HEK293T (cell line): ENCODE results near the gene HTR2A.

Experiments used
- CTCF ChIA-PET: fragments of 350-600 bp; formaldehyde crosslinking; extraction: SDS; loops from one replicate; lab custom pipeline; 2021; ENCODE audit warnings: antibody characterized with exemption, inconsistent platforms; lab: Yijun Ruan, JAX
- POLR2A ChIA-PET: fragments of 350-600 bp; formaldehyde crosslinking; extraction: SDS; loops from one replicate; lab custom pipeline; 2020; ENCODE audit warnings: antibody characterized with exemption, inconsistent platforms; lab: Yijun Ruan, JAX
- DNase-seq: peaks from one replicate; pipeline ENCODE4 v3.0.0; 2012; ENCODE audit warnings: mixed read lengths; ENCODE audit errors: extremely low spot score
- ARNT ChIP-seq: fragments of 450-650 bp; IDR thresholded peaks from 2 replicates; pipeline ENCODE4 v1.6.1; 2017; ENCODE audit warnings: mild to moderate bottlenecking
- BHLHE40 ChIP-seq: fragments of 450-650 bp; IDR thresholded peaks from 2 replicates; pipeline ENCODE4 v1.6.1; 2016; ENCODE audit warnings: mild to moderate bottlenecking, moderate library complexity, borderline replicate concordance
- CTBP1 ChIP-seq: fragments of 450-650 bp; IDR thresholded peaks from 2 replicates; pipeline ENCODE4 v1.6.1; 2016; ENCODE audit warnings: borderline replicate concordance
- ELF4 ChIP-seq: fragments of 450-650 bp; IDR thresholded peaks from 2 replicates; pipeline ENCODE4 v1.6.1; 2017; ENCODE audit warnings: antibody characterized with exemption
- FOXA1 ChIP-seq: fragments of 450-650 bp; IDR thresholded peaks from 2 replicates; pipeline ENCODE4 v1.6.1; 2016; ENCODE audit warnings: mild to moderate bottlenecking
- L3MBTL2 ChIP-seq: fragments of 450-650 bp; conservative IDR thresholded peaks from 2 replicates; pipeline ENCODE4 v1.6.1; 2016; ENCODE audit warnings: mild to moderate bottlenecking
- LEF1 ChIP-seq: fragments of 450-650 bp; IDR thresholded peaks from 2 replicates; pipeline ENCODE4 v1.6.1; 2017; ENCODE audit warnings: mild to moderate bottlenecking, borderline replicate concordance
- NFRKB ChIP-seq: fragments of 450-650 bp; IDR thresholded peaks from 2 replicates; pipeline ENCODE4 v1.6.1; 2016; ENCODE audit warnings: mild to moderate bottlenecking, moderate library complexity
- SP1 ChIP-seq: fragments of 450-650 bp; IDR thresholded peaks from 2 replicates; pipeline ENCODE4 v1.6.1; 2017
- SUZ12 ChIP-seq: fragments of 450-650 bp; IDR thresholded peaks from 2 replicates; pipeline ENCODE4 v1.6.1; 2016; ENCODE audit warnings: mild to moderate bottlenecking
- ZNF384 ChIP-seq: fragments of 450-650 bp; IDR thresholded peaks from 2 replicates; pipeline ENCODE4 v1.6.1; 2016
- TF ChIP-seq, protein P1 (sequence below): fragments of 450-650 bp; IDR thresholded peaks from 2 replicates; pipeline ENCODE4 v1.6.1; 2016

HTR2A gene

DNA sequence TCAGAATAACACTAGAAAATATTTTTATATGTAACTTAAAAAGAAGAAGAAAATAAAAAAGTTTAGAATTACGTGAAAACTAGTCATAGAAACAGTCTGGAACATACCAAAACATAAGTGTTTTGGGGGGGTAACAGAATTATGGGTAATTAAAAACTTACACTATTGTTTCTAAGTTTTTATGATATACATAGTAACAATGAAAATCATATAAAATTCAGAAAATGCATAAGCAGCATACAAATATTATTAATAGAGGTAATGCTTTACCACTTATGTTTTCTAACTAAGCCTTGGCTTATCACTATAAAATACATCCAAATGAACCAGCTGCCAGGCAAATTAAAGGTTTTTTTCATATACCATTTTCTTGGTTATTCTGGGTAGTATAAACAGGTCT is 114.8 kb downstream of the HTR2A start:
- ChIA-PET POLR2A (no interaction called here), CTCF (no interaction called here)
- TF ChIP-seq BHLHE40 (no peak), NFRKB (no peak), ARNT (no peak), SP1 (no peak), FOXA1 (no peak), L3MBTL2 (no peak), LEF1 (no peak), ELF4 (no peak), CTBP1 (no peak), SUZ12 (no peak), ZNF384 (no peak)
- TF ChIP-seq, protein P1, sequence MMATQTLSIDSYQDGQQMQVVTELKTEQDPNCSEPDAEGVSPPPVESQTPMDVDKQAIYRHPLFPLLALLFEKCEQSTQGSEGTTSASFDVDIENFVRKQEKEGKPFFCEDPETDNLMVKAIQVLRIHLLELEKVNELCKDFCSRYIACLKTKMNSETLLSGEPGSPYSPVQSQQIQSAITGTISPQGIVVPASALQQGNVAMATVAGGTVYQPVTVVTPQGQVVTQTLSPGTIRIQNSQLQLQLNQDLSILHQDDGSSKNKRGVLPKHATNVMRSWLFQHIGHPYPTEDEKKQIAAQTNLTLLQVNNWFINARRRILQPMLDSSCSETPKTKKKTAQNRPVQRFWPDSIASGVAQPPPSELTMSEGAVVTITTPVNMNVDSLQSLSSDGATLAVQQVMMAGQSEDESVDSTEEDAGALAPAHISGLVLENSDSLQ, result no peak
- no peak for DNase-seq
